GM21825 (cell line): ENCODE data around the gene TOX2.

Experiments used
- ATAC-seq: cut with Tn5 transposase; IDR thresholded peaks from one replicate; pipeline ENCODE4 v1.9.1; 2021; ENCODE audit warnings: mild to moderate bottlenecking, moderate library complexity; ENCODE audit not compliant: unreplicated experiment

TOX2 gene

GRCh38 chr20:43994486-43995100 lies 79.9 kb downstream of the TOX2 start:
- ATAC-seq: no peak

GRCh38 chr20:43995645-43996044 lies 81.0 kb downstream of the TOX2 start:
- no peak for ATAC-seq

DNA sequence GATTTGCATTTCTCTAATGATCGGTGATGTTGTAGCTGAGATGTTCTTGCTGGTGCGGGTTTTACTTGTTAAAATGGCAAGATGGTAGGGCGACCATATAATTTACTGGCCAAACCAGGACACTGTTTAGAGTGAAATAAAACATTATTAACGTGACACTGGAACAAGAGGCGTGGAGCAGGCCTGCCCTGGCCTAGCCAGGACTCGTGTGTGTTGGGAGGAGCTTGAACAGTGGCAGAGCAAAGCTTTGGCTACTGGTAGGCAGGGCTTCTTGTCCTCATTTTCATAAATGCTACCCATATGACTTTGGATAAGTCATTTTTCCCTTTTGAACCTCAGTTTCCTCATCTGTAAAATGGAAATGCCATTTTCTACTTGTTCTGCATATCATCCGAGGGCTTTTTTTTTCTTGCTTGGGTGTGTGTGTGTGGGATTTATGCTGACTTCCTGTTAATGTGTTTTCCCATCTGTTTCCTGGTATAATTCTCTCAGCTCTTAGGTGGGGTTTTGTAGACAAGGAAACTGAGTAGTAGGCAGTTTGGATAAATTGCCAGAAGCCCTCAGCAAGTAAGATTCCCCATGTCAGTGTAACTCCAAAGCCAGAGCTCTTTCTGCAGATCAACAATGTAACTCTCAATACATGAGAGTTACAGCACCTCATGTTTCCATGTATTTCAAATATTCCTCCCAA lies 81.7 kb downstream of the TOX2 start:
- ATAC-seq: no peak

GRCh38 chr20:43999848-44000247 lies 85.2 kb downstream of the TOX2 start:
- ATAC-seq: no peak

- peak; percentile 65 for ATAC-seq
Observed at GRCh38 chr20:44001667-44002596, 87.3 kb downstream of the TOX2 start.

DNA sequence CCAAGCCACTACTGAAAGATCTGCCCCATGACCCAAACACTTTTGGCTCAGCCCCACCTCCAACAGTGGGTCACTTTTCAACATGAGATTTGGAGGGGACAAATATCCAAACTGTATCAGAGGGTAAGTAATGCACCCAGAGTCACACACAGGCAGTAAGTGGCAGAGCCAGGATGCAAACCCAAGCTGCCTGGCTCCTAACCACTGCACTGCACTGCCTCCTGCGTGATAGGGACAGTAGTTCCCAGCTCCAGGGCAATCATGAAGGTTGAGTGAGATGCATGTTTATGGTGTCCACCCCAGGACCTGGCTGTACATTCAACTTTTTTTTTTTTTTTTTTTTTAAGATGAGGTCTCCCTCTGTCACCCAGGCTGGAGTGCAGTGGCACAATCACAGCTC lies 88.2 kb downstream of the TOX2 start:
- no peak for ATAC-seq

- no peak for ATAC-seq
Observed at GRCh38 chr20:44003609-44004008, 89.0 kb downstream of the TOX2 start.

GRCh38 chr20:44004306-44004915 lies 89.8 kb downstream of the TOX2 start:
- no peak for ATAC-seq

GRCh38 chr20:44005661-44006060 lies 91.0 kb downstream of the TOX2 start:
- ATAC-seq: no peak

DNA sequence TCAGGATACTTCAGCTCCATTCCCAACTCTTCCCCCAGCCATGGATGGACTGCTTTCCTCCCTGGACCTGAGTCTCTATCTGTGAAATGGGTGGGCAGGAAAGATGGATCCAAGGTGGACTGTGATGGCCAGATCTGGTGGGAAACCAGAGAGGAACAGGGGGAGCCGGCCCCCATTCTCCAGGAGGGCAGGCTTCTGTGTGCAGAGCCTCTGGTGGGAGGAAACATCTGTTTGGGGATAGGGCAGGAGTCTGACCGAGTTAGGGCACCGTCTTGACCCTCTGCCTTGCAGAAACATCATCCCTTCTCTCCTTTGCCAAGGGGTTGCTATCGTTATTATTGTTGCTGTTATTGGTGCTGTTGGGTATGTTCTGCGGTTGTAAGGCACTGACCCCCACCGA lies 91.5 kb downstream of the TOX2 start:
- ATAC-seq: no peak

- no peak for ATAC-seq
Observed at GRCh38 chr20:44006578-44006977, 91.9 kb downstream of the TOX2 start.

- ATAC-seq: no peak
Observed at GRCh38 chr20:44008806-44009678, 94.4 kb downstream of the TOX2 start.

DNA sequence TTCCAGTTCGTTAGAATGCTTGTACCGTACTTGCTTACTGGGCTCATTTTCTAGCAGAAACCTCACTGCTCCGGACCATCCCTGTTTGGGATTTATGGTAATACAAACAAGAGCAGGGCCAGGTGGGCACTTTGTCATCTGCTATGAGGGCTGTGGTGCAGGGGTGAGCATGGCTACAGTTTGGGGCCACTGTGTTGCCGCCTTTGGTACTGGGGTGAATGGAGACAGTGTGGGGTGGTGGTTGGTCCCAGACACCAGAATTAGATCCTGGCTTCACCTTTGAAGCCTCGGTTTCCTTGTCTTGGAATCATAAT lies 95.0 kb downstream of the TOX2 start:
- ATAC-seq: no peak

- no peak for ATAC-seq
Observed at GRCh38 chr20:44010162-44010704, 95.6 kb downstream of the TOX2 start.

DNA sequence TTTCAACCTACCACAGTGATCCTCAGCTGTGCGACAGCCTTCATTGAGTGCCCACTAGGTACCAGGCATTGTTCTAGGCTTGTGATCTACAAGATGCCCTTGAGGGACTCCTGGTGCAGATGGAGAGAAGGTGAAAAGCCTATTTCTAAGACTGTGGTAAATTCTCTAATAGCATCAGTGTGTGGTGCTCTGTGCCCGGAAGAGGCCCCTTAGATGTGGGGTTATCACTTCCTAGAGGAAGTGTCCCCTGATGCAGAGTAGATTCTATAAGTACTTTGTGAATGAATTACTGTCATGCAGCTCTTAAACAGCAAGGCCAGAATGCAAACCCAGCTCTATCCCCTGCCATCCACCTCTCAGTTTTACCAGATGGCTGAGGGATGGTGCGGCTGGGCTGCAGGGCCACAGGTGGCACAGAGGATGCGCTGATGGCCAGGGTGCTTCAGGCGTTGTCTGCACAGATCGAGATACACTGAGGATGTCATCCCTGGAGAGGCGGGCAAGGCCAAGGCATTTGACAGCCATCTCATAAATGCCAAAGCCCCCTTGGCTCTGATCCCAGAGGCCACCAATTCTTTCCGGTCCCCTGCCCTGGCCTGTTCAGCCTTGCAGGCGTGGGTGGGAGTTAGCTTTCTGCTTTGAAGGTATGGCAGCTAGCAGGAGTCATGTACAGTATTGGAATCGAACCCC lies 96.7 kb downstream of the TOX2 start:
- ATAC-seq: no peak

- ATAC-seq: no peak
Observed at GRCh38 chr20:44012466-44013226, 98.0 kb downstream of the TOX2 start.

DNA sequence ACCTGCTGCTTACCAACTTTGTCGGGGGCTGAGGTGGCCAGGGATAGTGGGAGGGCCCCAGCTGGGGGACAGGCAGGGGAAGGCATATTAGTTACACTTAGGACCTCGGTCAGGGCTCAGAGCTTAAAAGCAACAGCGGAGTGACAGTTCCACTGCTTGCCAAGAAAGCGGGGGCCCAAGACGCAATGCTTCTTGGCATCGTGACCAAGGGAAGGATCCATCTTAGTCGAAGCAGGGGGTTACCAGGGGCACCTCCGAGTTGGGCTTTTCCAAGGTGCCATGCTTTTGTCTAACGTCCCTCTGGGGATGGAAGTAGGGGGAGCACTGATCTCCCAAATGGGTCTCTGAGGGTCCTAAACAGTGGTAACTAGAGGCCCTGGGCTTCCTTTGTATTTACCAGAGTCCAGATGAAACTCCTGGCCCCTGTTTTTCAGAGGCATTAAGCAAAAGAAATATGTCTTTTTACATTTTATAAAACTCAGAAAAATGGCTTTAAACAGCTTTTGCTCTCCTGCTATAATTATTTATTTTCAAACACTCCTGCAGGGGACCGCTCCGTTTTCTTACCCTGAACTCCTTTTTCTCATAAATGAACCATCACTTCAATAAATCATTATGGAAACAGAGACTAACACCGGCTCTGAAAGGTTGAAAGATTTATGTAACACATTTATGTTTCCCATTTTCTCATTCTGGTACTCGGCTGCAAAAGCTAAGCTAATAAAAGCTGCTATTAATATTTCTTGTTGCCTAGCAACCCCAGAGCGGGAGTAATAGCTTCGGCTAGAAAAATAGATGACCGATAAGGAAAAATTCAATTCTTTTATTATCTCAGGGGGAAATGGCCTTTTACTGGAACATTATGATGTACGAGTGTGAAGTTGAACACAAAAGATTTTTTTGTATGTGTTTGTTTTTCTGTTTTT lies 100.4 kb downstream of the TOX2 start:
- no peak for ATAC-seq

GRCh38 chr20:44015733-44016103 lies 101.1 kb downstream of the TOX2 start:
- no peak for ATAC-seq
